GM12874 (cell line): ENCODE data around the gene MEAK7.

Experiments
- TF ChIP-seq, protein P1 (sequence below): IDR thresholded peaks from 2 replicates; pipeline ENCODE4 v1.5.1; 2011; ENCODE audit warnings: low read depth, mild to moderate bottlenecking, control low read depth, low read length, moderate library complexity; ENCODE audit not compliant: insufficient read depth

Gene MEAK7

DNA sequence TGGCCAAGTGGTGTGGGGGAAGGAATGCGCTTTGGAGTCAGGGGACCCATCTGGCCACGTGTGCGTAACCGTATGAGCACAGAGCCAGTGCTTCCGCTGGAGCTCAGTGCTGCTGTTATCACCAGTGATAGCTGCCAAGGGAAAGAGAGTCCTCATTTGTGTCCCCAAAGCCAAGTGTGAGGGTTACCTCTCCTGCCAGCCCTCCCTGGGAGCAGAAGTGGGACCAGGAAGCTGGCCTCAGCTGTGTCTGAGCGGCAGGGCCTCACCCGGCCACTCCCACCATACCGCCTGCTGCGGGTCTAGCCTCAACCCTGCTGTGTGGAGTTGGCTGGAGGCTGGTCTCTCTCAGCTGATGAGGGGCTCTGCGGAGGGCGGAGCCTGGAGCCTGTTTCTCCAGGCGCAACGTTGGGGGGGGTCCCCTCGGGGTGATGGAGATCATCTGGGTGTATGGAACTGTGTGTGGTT is 44.5 kb downstream of the MEAK7 start:
- TF ChIP-seq, protein P1, sequence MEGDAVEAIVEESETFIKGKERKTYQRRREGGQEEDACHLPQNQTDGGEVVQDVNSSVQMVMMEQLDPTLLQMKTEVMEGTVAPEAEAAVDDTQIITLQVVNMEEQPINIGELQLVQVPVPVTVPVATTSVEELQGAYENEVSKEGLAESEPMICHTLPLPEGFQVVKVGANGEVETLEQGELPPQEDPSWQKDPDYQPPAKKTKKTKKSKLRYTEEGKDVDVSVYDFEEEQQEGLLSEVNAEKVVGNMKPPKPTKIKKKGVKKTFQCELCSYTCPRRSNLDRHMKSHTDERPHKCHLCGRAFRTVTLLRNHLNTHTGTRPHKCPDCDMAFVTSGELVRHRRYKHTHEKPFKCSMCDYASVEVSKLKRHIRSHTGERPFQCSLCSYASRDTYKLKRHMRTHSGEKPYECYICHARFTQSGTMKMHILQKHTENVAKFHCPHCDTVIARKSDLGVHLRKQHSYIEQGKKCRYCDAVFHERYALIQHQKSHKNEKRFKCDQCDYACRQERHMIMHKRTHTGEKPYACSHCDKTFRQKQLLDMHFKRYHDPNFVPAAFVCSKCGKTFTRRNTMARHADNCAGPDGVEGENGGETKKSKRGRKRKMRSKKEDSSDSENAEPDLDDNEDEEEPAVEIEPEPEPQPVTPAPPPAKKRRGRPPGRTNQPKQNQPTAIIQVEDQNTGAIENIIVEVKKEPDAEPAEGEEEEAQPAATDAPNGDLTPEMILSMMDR, result no peak

DNA sequence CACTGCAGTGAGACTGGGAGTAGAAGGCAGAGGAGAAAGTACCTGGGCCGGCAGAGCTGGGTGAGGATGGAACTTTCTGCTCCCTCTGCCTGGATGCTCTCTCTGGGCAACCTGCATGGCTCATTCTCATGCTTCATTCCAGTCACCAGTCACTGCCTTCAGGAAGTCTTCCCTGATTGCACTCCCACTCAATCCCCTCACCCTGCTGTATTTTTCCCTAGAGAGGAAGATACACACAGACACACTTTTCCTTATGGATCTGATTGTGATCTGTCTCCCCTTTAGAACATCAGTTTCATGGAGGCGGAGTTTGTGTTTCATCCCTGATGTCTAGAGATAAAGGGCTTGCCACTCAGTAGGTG is 44.9 kb downstream of the MEAK7 start:
- TF ChIP-seq, protein P1, result no peak

GRCh38 chr16:84458606-84459532 is 45.6 kb downstream of the MEAK7 start:
- TF ChIP-seq, protein P1, result no peak

GRCh38 chr16:84455031-84455430 is 49.4 kb downstream of the MEAK7 start:
- TF ChIP-seq, protein P1, result no peak
